T follicular helper cell (primary cell): ENCODE measurements around the gene PTPRN2.
"Not testable (repeated sequence)": the region's sequence is repeated elsewhere in the genome, so short reads cannot be mapped to it uniquely, and the experiment has no call there.

ENCODE experiments used
- DNase-seq: peaks from one replicate; pipeline ENCODE4 v3.0.0-alpha.2; 2020; ENCODE audit warnings: low read depth

PTPRN2 gene

GRCh38 chr7:157753713-157754415, 833.8 kb downstream of the PTPRN2 start:
- DNase-seq: no peak

- DNase-seq: no peak
Measured at GRCh38 chr7:157752832-157753291, 834.8 kb downstream of the PTPRN2 start.

- no peak for DNase-seq
Measured at GRCh38 chr7:157751951-157752673, 835.5 kb downstream of the PTPRN2 start.

- no peak for DNase-seq
Measured at GRCh38 chr7:157751406-157751805, 836.2 kb downstream of the PTPRN2 start.

GRCh38 chr7:157750291-157750690, 837.3 kb downstream of the PTPRN2 start:
- DNase-seq: no peak

- no peak for DNase-seq
Measured at GRCh38 chr7:157745721-157746709, 841.6 kb downstream of the PTPRN2 start.

GRCh38 chr7:157744786-157745601, 842.6 kb downstream of the PTPRN2 start:
- DNase-seq: no peak

- DNase-seq: no peak
Measured at GRCh38 chr7:157743781-157744525, 843.7 kb downstream of the PTPRN2 start.

- DNase-seq: no peak
Measured at GRCh38 chr7:157740251-157740798, 847.3 kb downstream of the PTPRN2 start.

- no peak for DNase-seq
Measured at GRCh38 chr7:157739650-157740049, 848.0 kb downstream of the PTPRN2 start.

GRCh38 chr7:157739031-157739430, 848.6 kb downstream of the PTPRN2 start:
- no peak for DNase-seq

- no peak for DNase-seq
Measured at GRCh38 chr7:157738066-157738460, 849.6 kb downstream of the PTPRN2 start.

GRCh38 chr7:157737151-157738065, 850.2 kb downstream of the PTPRN2 start:
- no peak for DNase-seq

- no peak for DNase-seq
Measured at GRCh38 chr7:157736341-157736740, 851.3 kb downstream of the PTPRN2 start.

GRCh38 chr7:157735826-157736225, 851.8 kb downstream of the PTPRN2 start:
- no peak for DNase-seq

GRCh38 chr7:157734676-157735640, 852.7 kb downstream of the PTPRN2 start:
- DNase-seq: no peak

GRCh38 chr7:157733760-157734395, 853.7 kb downstream of the PTPRN2 start:
- not testable (repeated sequence) for DNase-seq
